ENCODE measurements around the gene LIG1. TPM values are rescaled to one million over a fixed set of nuclear protein-coding genes. Genes with fewer than 3 reads are reported as not detected.

The LIG1 gene
- total and polyA plus RNA-seq, 2 experiments from 2014 or later = 79.3 to 96.9 TPM

DNA sequence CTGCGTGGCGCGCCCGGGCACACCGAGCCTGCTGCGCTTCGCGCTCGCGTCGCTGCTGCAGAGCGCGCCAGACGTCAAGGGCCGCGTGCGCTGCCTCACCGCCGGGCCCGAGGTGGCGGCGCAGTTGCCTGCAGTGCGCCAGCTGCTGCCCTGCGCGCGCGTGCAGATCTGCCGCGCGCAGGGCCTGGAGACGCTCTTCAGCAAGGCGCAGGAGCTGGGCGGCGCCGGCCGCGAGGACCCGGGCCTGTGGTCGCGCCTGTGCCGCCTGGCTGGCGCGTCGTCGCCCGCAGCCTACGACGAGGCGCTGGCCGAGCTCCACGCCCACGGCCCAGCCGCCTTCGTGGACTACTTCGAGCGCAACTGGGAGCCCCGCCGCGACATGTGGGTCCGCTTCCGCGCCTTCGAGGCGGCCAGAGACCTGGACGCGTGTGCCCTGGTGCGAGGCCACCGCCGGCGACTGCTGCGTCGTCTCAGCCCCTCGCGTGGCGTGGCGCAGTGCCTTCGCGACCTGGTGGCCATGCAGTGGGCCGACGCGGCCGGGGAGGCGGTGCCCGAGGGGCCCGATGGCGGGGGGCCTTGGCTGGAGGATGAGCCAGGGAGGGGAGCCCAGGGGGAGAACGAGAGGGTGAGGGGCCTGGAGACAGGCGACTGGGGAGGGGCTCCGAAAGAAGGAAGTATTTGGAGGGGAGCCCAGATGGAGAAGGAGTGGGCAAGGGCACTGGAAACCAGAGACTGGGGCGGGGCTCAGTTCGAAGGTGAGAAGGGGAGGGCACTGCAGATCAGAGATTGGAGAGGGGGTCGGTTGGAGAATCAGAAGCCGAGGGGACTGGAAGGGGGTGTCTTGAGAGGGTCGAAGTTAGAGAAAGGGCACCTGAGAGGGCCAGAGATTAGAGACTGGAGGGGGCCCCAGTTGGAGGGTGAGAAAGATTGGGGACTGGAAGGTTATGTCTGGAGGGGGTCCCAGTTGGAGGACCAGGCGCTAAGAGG is 25.0 kb upstream of the LIG1 start:
- Histone ChIP-seq H3K79me2 (replicated peaks; ENCODE audit: insufficient read depth) (no peaks in the 10 kb centered on the region), H4K20me1 (replicated peaks; ENCODE audit: insufficient read depth) (no peaks in the 10 kb centered on the region), H2AFZ (no peak overlapping the region), H3K4me2 (no peak overlapping the region), H3K4me1 (ENCODE audit: insufficient read depth) (no peaks in the 10 kb centered on the region), H3K4me3 (no peak overlapping the region), H3K27me3 (ENCODE audit: insufficient read depth) (no peaks in the 10 kb centered on the region), H3K9me2 (ENCODE audit: insufficient read depth) (no peaks in the 10 kb centered on the region; the same call in 1 of the 2 replicates), H3F3A (replicated peaks; ENCODE audit: low read depth) (no peaks in the 10 kb centered on the region; the same call in 1 of the 2 replicates), H3K36me3 (ENCODE audit: insufficient read depth) (no peaks in the 10 kb centered on the region), H3K27ac (ENCODE audit: low read depth) (no peak overlapping the region)
- Mint-ChIP-seq H3K27ac (no peak overlapping the region; the same call in 1 of the 2 replicates), H3K9me3 (peaks cover 4% of the 10 kb centered on the region; the same call in 1 of the 3 replicates), H3K4me3 (no peak overlapping the region), H3K4me1 (peaks cover 26% of the 10 kb centered on the region), H3K36me3 (ENCODE audit: low read depth) (peaks cover 17% of the 10 kb centered on the region), H3K27me3 (ENCODE audit: insufficient read depth, low read depth, poor library complexity) (peaks cover 14% of the 10 kb centered on the region)
- ATAC-seq = peak; percentile 10; the same call in 2 of the 3 replicates
- DNase-seq (ENCODE audit: low spot score) = peak; percentile 49
- TF ChIP-seq STAT1 (IDR thresholded peaks at IDR 0.05; ENCODE audit: unreplicated experiment) = no peak
- TF ChIP-seq, protein P1, sequence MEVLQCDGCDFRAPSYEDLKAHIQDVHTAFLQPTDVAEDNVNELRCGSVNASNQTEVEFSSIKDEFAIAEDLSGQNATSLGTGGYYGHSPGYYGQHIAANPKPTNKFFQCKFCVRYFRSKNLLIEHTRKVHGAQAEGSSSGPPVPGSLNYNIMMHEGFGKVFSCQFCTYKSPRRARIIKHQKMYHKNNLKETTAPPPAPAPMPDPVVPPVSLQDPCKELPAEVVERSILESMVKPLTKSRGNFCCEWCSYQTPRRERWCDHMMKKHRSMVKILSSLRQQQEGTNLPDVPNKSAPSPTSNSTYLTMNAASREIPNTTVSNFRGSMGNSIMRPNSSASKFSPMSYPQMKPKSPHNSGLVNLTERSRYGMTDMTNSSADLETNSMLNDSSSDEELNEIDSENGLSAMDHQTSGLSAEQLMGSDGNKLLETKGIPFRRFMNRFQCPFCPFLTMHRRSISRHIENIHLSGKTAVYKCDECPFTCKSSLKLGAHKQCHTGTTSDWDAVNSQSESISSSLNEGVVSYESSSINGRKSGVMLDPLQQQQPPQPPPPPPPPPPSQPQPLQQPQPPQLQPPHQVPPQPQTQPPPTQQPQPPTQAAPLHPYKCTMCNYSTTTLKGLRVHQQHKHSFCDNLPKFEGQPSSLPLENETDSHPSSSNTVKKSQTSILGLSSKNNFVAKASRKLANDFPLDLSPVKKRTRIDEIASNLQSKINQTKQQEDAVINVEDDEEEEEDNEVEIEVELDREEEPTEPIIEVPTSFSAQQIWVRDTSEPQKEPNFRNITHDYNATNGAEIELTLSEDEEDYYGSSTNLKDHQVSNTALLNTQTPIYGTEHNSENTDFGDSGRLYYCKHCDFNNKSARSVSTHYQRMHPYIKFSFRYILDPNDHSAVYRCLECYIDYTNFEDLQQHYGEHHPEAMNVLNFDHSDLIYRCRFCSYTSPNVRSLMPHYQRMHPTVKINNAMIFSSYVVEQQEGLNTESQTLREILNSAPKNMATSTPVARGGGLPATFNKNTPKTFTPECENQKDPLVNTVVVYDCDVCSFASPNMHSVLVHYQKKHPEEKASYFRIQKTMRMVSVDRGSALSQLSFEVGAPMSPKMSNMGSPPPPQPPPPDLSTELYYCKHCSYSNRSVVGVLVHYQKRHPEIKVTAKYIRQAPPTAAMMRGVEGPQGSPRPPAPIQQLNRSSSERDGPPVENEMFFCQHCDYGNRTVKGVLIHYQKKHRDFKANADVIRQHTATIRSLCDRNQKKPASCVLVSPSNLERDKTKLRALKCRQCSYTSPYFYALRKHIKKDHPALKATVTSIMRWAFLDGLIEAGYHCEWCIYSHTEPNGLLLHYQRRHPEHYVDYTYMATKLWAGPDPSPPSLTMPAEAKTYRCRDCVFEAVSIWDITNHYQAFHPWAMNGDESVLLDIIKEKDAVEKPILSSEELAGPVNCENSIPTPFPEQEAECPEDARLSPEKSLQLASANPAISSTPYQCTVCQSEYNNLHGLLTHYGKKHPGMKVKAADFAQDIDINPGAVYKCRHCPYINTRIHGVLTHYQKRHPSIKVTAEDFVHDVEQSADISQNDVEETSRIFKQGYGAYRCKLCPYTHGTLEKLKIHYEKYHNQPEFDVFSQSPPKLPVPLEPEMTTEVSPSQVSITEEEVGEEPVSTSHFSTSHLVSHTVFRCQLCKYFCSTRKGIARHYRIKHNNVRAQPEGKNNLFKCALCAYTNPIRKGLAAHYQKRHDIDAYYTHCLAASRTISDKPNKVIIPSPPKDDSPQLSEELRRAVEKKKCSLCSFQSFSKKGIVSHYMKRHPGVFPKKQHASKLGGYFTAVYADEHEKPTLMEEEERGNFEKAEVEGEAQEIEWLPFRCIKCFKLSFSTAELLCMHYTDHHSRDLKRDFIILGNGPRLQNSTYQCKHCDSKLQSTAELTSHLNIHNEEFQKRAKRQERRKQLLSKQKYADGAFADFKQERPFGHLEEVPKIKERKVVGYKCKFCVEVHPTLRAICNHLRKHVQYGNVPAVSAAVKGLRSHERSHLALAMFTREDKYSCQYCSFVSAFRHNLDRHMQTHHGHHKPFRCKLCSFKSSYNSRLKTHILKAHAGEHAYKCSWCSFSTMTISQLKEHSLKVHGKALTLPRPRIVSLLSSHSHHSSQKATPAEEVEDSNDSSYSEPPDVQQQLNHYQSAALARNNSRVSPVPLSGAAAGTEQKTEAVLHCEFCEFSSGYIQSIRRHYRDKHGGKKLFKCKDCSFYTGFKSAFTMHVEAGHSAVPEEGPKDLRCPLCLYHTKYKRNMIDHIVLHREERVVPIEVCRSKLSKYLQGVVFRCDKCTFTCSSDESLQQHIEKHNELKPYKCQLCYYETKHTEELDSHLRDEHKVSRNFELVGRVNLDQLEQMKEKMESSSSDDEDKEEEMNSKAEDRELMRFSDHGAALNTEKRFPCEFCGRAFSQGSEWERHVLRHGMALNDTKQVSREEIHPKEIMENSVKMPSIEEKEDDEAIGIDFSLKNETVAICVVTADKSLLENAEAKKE (CRISPR knock-in tag; IDR thresholded peaks at IDR 0.05) = no peak
- TF ChIP-seq ZNF331 (CRISPR knock-in tag; IDR thresholded peaks at IDR 0.05; ENCODE audit: low read depth) = no peak
- no peak for TF ChIP-seq EZH2phosphoT487 (IDR thresholded peaks at IDR 0.05; ENCODE audit: unreplicated experiment)
- TF ChIP-seq NANOG (IDR thresholded peaks at IDR 0.05; ENCODE audit: borderline replicate concordance) = no peak
- no peak for TF ChIP-seq POLR2AphosphoS5 (IDR thresholded peaks at IDR 0.05; ENCODE audit: low read depth)
- TF ChIP-seq CREB1 (CRISPR knock-in tag; IDR thresholded peaks at IDR 0.05; ENCODE audit: low read depth) = no peak
- TF ChIP-seq JUNB (IDR thresholded peaks at IDR 0.05; ENCODE audit: unreplicated experiment) = no peak
- TF ChIP-seq, protein P2, sequence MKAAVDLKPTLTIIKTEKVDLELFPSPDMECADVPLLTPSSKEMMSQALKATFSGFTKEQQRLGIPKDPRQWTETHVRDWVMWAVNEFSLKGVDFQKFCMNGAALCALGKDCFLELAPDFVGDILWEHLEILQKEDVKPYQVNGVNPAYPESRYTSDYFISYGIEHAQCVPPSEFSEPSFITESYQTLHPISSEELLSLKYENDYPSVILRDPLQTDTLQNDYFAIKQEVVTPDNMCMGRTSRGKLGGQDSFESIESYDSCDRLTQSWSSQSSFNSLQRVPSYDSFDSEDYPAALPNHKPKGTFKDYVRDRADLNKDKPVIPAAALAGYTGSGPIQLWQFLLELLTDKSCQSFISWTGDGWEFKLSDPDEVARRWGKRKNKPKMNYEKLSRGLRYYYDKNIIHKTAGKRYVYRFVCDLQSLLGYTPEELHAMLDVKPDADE (IDR thresholded peaks at IDR 0.05) = no peak
- TF ChIP-seq, protein P3, sequence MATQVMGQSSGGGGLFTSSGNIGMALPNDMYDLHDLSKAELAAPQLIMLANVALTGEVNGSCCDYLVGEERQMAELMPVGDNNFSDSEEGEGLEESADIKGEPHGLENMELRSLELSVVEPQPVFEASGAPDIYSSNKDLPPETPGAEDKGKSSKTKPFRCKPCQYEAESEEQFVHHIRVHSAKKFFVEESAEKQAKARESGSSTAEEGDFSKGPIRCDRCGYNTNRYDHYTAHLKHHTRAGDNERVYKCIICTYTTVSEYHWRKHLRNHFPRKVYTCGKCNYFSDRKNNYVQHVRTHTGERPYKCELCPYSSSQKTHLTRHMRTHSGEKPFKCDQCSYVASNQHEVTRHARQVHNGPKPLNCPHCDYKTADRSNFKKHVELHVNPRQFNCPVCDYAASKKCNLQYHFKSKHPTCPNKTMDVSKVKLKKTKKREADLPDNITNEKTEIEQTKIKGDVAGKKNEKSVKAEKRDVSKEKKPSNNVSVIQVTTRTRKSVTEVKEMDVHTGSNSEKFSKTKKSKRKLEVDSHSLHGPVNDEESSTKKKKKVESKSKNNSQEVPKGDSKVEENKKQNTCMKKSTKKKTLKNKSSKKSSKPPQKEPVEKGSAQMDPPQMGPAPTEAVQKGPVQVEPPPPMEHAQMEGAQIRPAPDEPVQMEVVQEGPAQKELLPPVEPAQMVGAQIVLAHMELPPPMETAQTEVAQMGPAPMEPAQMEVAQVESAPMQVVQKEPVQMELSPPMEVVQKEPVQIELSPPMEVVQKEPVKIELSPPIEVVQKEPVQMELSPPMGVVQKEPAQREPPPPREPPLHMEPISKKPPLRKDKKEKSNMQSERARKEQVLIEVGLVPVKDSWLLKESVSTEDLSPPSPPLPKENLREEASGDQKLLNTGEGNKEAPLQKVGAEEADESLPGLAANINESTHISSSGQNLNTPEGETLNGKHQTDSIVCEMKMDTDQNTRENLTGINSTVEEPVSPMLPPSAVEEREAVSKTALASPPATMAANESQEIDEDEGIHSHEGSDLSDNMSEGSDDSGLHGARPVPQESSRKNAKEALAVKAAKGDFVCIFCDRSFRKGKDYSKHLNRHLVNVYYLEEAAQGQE (IDR thresholded peaks at IDR 0.05; ENCODE audit: unreplicated experiment) = no peak
- TF ChIP-seq, protein P4, sequence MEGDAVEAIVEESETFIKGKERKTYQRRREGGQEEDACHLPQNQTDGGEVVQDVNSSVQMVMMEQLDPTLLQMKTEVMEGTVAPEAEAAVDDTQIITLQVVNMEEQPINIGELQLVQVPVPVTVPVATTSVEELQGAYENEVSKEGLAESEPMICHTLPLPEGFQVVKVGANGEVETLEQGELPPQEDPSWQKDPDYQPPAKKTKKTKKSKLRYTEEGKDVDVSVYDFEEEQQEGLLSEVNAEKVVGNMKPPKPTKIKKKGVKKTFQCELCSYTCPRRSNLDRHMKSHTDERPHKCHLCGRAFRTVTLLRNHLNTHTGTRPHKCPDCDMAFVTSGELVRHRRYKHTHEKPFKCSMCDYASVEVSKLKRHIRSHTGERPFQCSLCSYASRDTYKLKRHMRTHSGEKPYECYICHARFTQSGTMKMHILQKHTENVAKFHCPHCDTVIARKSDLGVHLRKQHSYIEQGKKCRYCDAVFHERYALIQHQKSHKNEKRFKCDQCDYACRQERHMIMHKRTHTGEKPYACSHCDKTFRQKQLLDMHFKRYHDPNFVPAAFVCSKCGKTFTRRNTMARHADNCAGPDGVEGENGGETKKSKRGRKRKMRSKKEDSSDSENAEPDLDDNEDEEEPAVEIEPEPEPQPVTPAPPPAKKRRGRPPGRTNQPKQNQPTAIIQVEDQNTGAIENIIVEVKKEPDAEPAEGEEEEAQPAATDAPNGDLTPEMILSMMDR (conservative IDR thresholded peaks at IDR 0.05; ENCODE audit: low read depth in 2 of 2) = no peak
- TF ChIP-seq EZH2 (IDR thresholded peaks at IDR 0.05; ENCODE audit: low read depth, unreplicated experiment) = no peak
- no peak for TF ChIP-seq ZNF114 (CRISPR knock-in tag; IDR thresholded peaks at IDR 0.05)
